ENCODE data around the gene MALSU1.

GRCh38 chr7:23332193-23332592 lies 33.1 kb downstream of the MALSU1 start:
- no peak for TF ChIP-seq POLR2A (IDR thresholded peaks at IDR 0.05)
- TF ChIP-seq CTCF (IDR thresholded peaks at IDR 0.05): no peak

Measured in right lobe of liver (tissue), 4 donors.